RWPE1 (cell line): Measurements from ENCODE around the gene ZBTB7A.

ENCODE experiments used
- CTCF ChIA-PET: fragments of 350-600 bp; sonication (Branson Sonifier 250); formaldehyde crosslinking; extraction: SDS; loops from one replicate; lab custom pipeline; 2021; lab: Yijun Ruan, JAX
- POLR2A ChIA-PET: fragments of 400-600 bp; formaldehyde crosslinking; extraction: SDS; loops from one replicate; lab custom pipeline; 2020; ENCODE audit warnings: antibody characterized with exemption; ENCODE audit not compliant: low non-redundant PET; lab: Yijun Ruan, JAX
- DNase-seq: peaks from one replicate; pipeline ENCODE4 v3.0.0; 2012; ENCODE audit warnings: low spot score
- H3K27ac ChIP-seq: fragments of 450-650 bp; 2 replicates; pipeline ENCODE4 v1.5.1; 2017
- TF ChIP-seq, protein P1 (sequence below): fragments of 450-650 bp; conservative IDR thresholded peaks from 2 replicates; pipeline ENCODE4 v1.5.1; 2017; ENCODE audit warnings: low read depth, mild to moderate bottlenecking

The ZBTB7A gene

DNA sequence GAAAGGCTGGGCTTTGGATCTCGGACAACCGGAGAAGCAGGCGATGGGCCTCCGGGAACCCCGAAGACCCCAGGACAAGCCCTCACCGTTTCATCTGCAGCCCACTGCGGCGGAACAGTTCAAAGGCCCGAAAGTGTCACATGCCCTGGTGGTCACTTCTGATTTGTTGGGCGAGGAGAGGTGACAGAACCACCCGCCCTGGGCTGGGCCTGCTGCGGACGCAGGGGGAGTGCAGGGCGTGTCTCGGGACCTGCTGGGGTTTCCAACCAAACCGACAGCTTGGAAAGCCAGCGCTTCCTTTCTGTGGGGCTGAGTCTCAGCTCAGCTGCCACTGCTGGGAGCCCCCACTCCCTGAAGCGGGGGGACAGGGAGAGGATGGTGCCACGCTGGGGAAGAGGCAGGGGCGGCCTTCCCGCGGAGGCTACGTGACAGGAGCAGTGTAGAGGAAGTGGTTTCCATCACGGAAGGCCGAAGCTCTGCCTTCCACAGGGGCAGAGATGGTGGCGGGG lies 22.8 kb upstream of the ZBTB7A start:
- POLR2A ChIA-PET = no interaction called here
- peak overlapping the region; percentile 11 for H3K27ac ChIP-seq
- CTCF ChIA-PET = no interaction called here
- TF ChIP-seq, protein P1, sequence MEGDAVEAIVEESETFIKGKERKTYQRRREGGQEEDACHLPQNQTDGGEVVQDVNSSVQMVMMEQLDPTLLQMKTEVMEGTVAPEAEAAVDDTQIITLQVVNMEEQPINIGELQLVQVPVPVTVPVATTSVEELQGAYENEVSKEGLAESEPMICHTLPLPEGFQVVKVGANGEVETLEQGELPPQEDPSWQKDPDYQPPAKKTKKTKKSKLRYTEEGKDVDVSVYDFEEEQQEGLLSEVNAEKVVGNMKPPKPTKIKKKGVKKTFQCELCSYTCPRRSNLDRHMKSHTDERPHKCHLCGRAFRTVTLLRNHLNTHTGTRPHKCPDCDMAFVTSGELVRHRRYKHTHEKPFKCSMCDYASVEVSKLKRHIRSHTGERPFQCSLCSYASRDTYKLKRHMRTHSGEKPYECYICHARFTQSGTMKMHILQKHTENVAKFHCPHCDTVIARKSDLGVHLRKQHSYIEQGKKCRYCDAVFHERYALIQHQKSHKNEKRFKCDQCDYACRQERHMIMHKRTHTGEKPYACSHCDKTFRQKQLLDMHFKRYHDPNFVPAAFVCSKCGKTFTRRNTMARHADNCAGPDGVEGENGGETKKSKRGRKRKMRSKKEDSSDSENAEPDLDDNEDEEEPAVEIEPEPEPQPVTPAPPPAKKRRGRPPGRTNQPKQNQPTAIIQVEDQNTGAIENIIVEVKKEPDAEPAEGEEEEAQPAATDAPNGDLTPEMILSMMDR = no peak
- DNase-seq = no peak

DNA sequence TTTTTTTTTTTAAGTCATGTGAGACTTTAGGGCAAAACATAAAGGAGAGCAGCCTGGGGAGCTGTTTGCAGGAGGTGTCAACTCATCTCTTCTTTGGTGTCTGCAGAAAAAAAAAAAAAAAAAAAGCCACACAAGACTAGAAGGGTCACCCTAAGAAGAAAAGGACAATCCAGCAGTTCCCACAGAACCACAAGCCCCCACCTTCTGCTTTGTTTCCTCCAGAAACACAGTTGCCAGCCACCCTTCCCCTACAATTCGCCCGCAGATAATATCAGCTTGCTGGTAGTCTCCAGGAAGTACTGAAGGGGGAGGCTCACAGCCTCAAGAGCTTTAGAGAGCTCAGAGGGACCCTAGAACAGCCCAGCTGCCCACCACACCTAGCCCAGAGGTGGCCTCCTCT lies 22.3 kb upstream of the ZBTB7A start:
- TF ChIP-seq, protein P1 = no peak
- ChIA-PET CTCF (no interaction called here), POLR2A (no interaction called here)
- H3K27ac ChIP-seq = peak overlapping the region; percentile 11
- no peak for DNase-seq

DNA sequence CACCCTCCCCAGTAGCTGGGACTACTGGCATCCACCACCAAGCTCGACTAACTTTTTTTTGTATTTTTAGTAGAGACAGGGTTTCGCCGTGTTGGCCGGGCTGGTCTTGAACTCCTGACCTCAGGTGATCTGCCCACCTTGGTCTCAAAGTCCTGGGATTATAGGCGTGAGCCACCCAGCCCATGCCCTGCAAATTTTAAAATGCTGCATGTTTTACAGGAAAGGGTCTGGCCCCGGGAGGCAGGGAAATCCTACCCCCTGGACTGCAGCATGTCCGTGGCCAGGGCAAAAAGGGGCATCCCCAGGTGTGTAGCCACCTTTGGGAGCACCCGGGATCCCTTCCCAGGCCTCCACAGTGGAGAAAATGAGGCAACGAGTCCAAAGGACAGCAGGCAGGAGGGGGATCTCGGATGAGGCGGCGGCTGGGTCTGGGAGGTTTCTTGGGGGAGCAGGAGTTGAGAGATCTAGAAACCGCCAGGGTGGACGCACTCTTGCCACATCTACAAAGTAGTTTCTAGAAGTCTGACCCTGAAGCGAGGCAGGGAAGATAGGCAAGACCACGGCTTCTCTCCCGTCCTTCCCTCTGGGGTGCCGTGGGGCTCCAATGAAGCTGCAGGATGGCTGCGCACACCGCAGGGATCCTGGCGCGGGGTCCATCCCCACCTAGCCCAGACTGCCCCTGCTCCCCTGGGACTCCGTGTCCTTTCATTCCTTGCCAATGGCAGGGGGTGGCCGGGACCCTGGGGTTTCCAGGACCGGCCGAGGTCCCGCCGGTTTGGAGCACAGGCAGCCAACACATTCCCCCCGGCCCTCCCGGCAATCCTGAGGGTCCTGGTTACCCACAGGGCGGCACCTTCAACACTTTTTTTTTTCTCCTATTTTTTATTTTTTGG lies 21.3 kb upstream of the ZBTB7A start:
- peak overlapping the region; percentile 26 for H3K27ac ChIP-seq
- CTCF ChIA-PET = interaction anchor here (0.6 kb wide), 1 partner anchor 1485 kb away, joined by 4 read pairs; no protein-coding TSS in a partner anchor
- TF ChIP-seq, protein P1 = no peak
- POLR2A ChIA-PET = no interaction called here
- no peak for DNase-seq

DNA sequence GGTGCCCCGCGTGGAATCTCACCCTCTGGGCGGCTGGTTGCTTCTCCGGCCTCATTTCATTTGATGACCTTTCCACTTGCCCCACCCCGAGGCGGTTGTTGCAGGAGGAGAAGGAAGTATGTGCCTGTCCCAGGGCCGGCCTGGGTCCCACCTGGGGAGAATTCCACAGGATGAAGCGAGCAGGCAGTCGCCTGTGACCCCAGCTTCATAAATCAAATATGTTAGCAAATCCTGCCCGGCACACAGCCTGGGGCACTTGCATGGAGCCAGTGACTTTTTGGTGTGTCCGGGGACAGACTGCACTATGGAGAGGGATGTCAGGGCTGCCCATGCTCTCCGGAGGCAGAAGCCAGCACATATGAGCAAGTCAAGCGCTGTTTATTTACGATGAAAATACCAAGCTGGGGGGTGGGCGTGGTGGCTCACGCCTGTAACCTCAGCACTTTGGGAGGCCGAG lies 19.7 kb upstream of the ZBTB7A start:
- DNase-seq = no peak
- H3K27ac ChIP-seq = no peak overlapping the region
- CTCF ChIA-PET = interaction anchor here (0.5 kb wide), 1 partner anchor 87 kb away, joined by 3 read pairs; no protein-coding TSS in a partner anchor
- POLR2A ChIA-PET = no interaction called here
- TF ChIP-seq, protein P1 = no peak

DNA sequence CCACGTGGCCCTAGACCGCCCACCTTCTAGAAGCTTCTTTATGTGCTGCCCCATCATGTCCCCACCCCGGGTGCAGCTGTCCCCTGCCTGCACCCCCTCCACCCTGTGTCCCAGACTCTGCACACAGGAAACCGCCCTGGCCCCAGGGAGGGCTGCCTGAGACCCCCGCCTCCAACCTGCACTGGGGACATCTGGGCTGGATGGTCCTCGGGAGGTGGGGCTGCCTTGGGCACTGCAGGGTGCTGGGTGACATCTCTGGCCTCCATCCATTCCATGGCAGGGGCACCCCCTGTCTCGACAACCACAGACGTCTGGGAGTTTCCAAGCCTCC lies 17.8 kb upstream of the ZBTB7A start:
- TF ChIP-seq, protein P1 = no peak
- DNase-seq = no peak
- H3K27ac ChIP-seq = no peak overlapping the region
- CTCF ChIA-PET = no interaction called here
- POLR2A ChIA-PET = no interaction called here

DNA sequence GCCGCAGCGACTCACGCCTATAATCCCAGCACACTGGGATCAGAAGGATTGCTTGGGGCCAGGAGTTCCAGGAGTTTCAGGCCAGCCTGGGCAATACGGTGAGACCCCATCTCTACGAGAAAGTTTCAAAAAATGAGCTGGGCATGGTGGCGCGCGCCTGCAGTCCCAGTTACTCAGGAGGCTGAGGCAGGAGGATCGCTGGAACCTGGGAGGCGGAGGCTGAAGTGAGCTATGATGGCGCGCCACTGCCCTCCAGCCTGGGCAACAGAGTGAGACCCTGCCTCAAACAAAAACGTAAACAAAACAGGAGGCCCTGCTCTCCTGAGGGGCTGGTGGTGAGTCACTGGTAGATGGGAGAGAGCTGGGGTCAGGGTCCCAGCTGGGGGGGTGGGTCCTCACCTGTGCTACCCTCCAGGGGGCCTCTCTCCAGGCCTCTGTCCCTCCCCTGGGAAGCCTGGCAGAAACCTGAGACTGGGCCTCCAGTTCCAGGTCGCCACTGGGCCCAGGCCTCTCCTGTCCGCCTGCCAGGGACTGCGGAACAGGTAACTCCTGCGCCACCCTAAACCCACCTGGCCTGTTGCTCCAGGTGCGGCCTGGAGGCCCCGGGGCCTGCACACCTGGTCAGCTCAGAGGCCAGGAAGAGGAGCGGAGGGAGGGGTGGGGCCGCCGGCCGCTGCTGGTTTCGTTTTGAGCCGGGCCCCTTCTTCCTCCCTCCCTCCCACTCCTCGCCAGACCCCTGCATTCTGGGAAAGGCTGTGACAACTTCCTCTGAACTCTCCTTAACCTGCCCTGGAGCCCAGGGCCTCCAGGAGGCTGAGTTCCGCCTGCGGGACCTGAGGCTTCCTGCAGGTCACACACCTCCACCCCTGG lies 17.2 kb upstream of the ZBTB7A start:
- ChIA-PET CTCF (no interaction called here), POLR2A (no interaction called here)
- DNase-seq = no peak

More for the DNA sequence above, 17.2 kb upstream of the ZBTB7A start:
- TF ChIP-seq, protein P1 = no peak
- no peak overlapping the region for H3K27ac ChIP-seq
